DOHH2 (cell line): ENCODE measurements around the gene DBX1.
"Not testable (repeated sequence)": the region's sequence is repeated elsewhere in the genome, so short reads cannot be mapped to it uniquely, and the experiment has no call there.

Experiments
- CTCF ChIP-seq: fragments of 200-600 bp; sonication (generic); IDR thresholded peaks from one replicate; pipeline ENCODE4 v1.5.1; 2014; ENCODE audit warnings: antibody characterized with exemption, mild to moderate bottlenecking, low read depth, low read length; ENCODE audit not compliant: poor library complexity, severe bottlenecking
- EZH2phosphoT487 ChIP-seq: fragments of 200-600 bp; sonication (generic); IDR thresholded peaks from 2 replicates; pipeline ENCODE4 v1.6.1; 2017; ENCODE audit warnings: borderline replicate concordance, mild to moderate bottlenecking, antibody characterized with exemption, low read length, moderate library complexity, mixed read lengths

GRCh38 chr11:20128528-20128825 lies 31.8 kb downstream of the DBX1 start:
- TF ChIP-seq EZH2phosphoT487, CTCF: not testable (repeated sequence)
